GM12892 (cell line): Measurements from ENCODE around the gene ISM2.

Experiments
- POLR2A ChIP-seq: IDR thresholded peaks from 2 replicates; pipeline ENCODE4 v1.6.1; 2011; ENCODE audit warnings: low read depth, low read length, control low read depth
- POLR2AphosphoS5 ChIP-seq: IDR thresholded peaks from 2 replicates; pipeline ENCODE4 v1.6.1; 2011; ENCODE audit warnings: low read depth, low read length, control low read depth
- TAF1 ChIP-seq: IDR thresholded peaks from 2 replicates; pipeline ENCODE4 v1.6.1; 2011; ENCODE audit warnings: low read depth, mild to moderate bottlenecking, control low read depth, low read length, borderline replicate concordance

DNA sequence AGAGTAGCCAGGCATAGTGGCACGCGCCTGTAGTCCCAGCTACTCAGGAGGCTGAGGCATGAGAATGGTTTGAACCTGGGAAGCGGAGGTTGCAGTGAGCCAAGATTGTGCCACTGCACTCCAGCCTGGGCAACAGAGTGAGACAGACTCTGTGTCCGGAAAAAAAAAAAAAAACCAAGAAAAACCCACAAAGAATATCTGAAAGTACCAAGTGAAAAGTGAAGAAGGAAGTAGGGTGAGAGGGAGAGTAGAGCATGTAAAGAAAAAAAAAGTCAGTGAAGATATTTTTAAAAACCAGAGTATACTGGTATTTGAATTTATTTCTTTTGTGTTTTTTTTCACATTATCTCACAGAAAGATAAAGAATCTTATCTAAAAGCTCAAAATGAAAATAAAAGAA lies 43.3 kb upstream of the ISM2 start:
- TF ChIP-seq TAF1 (no peak), POLR2AphosphoS5 (no peak), POLR2A (no peak)
